Hematopoietic multipotent progenitor cell treated with erythropoietin and hydrocortisone succinate and interleukin-3 and kit ligand, for 4 days (in vitro differentiated cells): ENCODE results near the gene TENT5C.

Experiments
- DNase-seq: peaks from one replicate; pipeline ENCODE4 v3.0.0-alpha.2; 2015

The TENT5C gene

GRCh38 chr1:117657949-117658660, 52.3 kb downstream of the TENT5C start:
- DNase-seq = no peak

- DNase-seq = no peak
These were observed 52.8 kb downstream of the TENT5C start for GRCh38 chr1:117658676-117659075.

- peak; percentile 93 for DNase-seq
These were observed 53.9 kb downstream of the TENT5C start for GRCh38 chr1:117659550-117660270.

- no peak for DNase-seq
These were observed 54.6 kb downstream of the TENT5C start for GRCh38 chr1:117660271-117660965.

GRCh38 chr1:117661027-117661426, 55.2 kb downstream of the TENT5C start:
- no peak for DNase-seq

- no peak for DNase-seq
These were observed 56.8 kb downstream of the TENT5C start for GRCh38 chr1:117662667-117663066.

GRCh38 chr1:117663156-117663902, 57.5 kb downstream of the TENT5C start:
- no peak for DNase-seq

GRCh38 chr1:117664314-117664713, 58.5 kb downstream of the TENT5C start:
- peak; percentile 39 for DNase-seq

- no peak for DNase-seq
These were observed 59.9 kb downstream of the TENT5C start for GRCh38 chr1:117665556-117666270.

GRCh38 chr1:117669572-117669971, 63.7 kb downstream of the TENT5C start:
- DNase-seq = no peak

- DNase-seq = no peak
These were observed 65.3 kb downstream of the TENT5C start for GRCh38 chr1:117670976-117671780.

GRCh38 chr1:117671781-117672501, 66.1 kb downstream of the TENT5C start:
- DNase-seq = peak; percentile 70

GRCh38 chr1:117672756-117673155, 66.9 kb downstream of the TENT5C start:
- no peak for DNase-seq

GRCh38 chr1:117673405-117673804, 67.6 kb downstream of the TENT5C start:
- no peak for DNase-seq

- DNase-seq = peak; percentile 86
These were observed 68.9 kb downstream of the TENT5C start for GRCh38 chr1:117674521-117675400.

- no peak for DNase-seq
These were observed 70.1 kb downstream of the TENT5C start for GRCh38 chr1:117675907-117676430.

- DNase-seq = no peak
These were observed 70.8 kb downstream of the TENT5C start for GRCh38 chr1:117676615-117677130.
